Measurements from ENCODE around the gene RBM28.

Gene RBM28

GRCh38 chr7:128349466-128349825, 5.7 kb upstream of the RBM28 start:
- peaks cover 13 to 67% (median 52%) of the 10 kb centered on the region in 3 experiments for H3K27me3 ChIP-seq (ENCODE audit: control insufficient read depth in 3 of 3, insufficient read depth in 3 of 3, low read depth in 1 of 3, low read length in 3 of 3)
- no peak overlapping the region for H3K27ac ChIP-seq (replicated peaks; ENCODE audit: low read length)
- H3K4me1 ChIP-seq (ENCODE audit: control insufficient read depth in 2 of 2, insufficient read depth in 1 of 2, low read depth in 1 of 2, low read length in 2 of 2): peaks cover 3 to 5% of the 10 kb centered on the region in 2 donors
- H3K9me3 ChIP-seq (replicated peaks in 1 of 2; ENCODE audit: control insufficient read depth in 2 of 2, insufficient read depth in 1 of 2, low read depth in 1 of 2, low read length in 2 of 2): peaks cover 0 to 3% of the 10 kb centered on the region in 2 donors
- H3K79me1 ChIP-seq (ENCODE audit: low read depth, low read length): no peaks in the 10 kb centered on the region
- H3K14ac ChIP-seq (ENCODE audit: low read length): no peak overlapping the region
- no peak overlapping the region for H3K23ac ChIP-seq (ENCODE audit: low read depth, low read length, poor library complexity)
- no peak overlapping the region for H2BK120ac ChIP-seq (ENCODE audit: low read depth, low read length)
- H4K8ac ChIP-seq (ENCODE audit: low read depth, low read length): no peak overlapping the region
- no peak overlapping the region for H2AK5ac ChIP-seq (ENCODE audit: low read depth, low read length)
- DNase-seq (ENCODE audit: low spot score): no peak
- H3K4ac ChIP-seq (ENCODE audit: low read length): no peak overlapping the region
- no peak overlapping the region for H3K9ac ChIP-seq (ENCODE audit: low read depth, low read length, poor library complexity)
- H3K4me2 ChIP-seq (ENCODE audit: insufficient read depth, low read length, poor library complexity, severe bottlenecking): no peak overlapping the region
- H2AFZ ChIP-seq (ENCODE audit: low read length): no peak overlapping the region
- no peak overlapping the region for H2BK12ac ChIP-seq (ENCODE audit: low read length)
- H3K4me3 ChIP-seq (ENCODE audit: low read length in 2 of 2): no peak overlapping the region
- H3K36me3 ChIP-seq (replicated peaks in 1 of 2; ENCODE audit: control insufficient read depth in 2 of 2, insufficient read depth in 2 of 2, low read length in 2 of 2): no peaks in the 10 kb centered on the region
- H2BK15ac ChIP-seq (ENCODE audit: low read length): no peak overlapping the region
- H4K91ac ChIP-seq (ENCODE audit: low read depth, low read length, poor library complexity): no peak overlapping the region
- no peak overlapping the region for H2BK5ac ChIP-seq (ENCODE audit: low read length)
- no CpG with 5 or more reads among the region's 4 CpGs for WGBS, 2 donors (ENCODE audit: extremely low coverage in 2 of 2, insufficient read length in 2 of 2, insufficient replicate concordance in 1 of 2)
- no peak overlapping the region for H3K18ac ChIP-seq (ENCODE audit: low read length)

GRCh38 chr7:128347647-128348097, 4.0 kb upstream of the RBM28 start:
- Histone ChIP-seq H3K4ac (ENCODE audit: low read length) (no peak overlapping the region), H3K27me3 (ENCODE audit: control insufficient read depth in 3 of 3, insufficient read depth in 3 of 3, low read depth in 1 of 3, low read length in 3 of 3) (peaks cover 13 to 50% (median 39%) of the 10 kb centered on the region in 3 experiments), H2BK15ac (ENCODE audit: low read length) (no peak overlapping the region), H2BK12ac (ENCODE audit: low read length) (no peak overlapping the region), H3K18ac (ENCODE audit: low read length) (no peak overlapping the region), H3K4me1 (ENCODE audit: control insufficient read depth in 2 of 2, insufficient read depth in 1 of 2, low read depth in 1 of 2, low read length in 2 of 2) (peaks cover 4 to 6% of the 10 kb centered on the region in 2 donors), H2AFZ (ENCODE audit: low read length) (peak overlapping the region; percentile 25), H2AK5ac (ENCODE audit: low read depth, low read length) (no peak overlapping the region), H3K36me3 (replicated peaks in 1 of 2; ENCODE audit: control insufficient read depth in 2 of 2, insufficient read depth in 2 of 2, low read length in 2 of 2) (no peaks in the 10 kb centered on the region), H3K27ac (replicated peaks; ENCODE audit: low read length) (no peak overlapping the region), H3K23ac (ENCODE audit: low read depth, low read length, poor library complexity) (no peak overlapping the region), H3K14ac (ENCODE audit: low read length) (no peak overlapping the region), H3K79me1 (ENCODE audit: low read depth, low read length) (peaks cover 4% of the 10 kb centered on the region), H3K4me2 (ENCODE audit: insufficient read depth, low read length, poor library complexity, severe bottlenecking) (no peak overlapping the region), H3K4me3 (ENCODE audit: low read length in 2 of 2) (no peak overlapping the region), H3K9me3 (replicated peaks in 1 of 2; ENCODE audit: control insufficient read depth in 2 of 2, insufficient read depth in 1 of 2, low read depth in 1 of 2, low read length in 2 of 2) (peaks cover 0 to 3% of the 10 kb centered on the region in 2 donors), H3K9ac (ENCODE audit: low read depth, low read length, poor library complexity) (no peak overlapping the region), H4K8ac (ENCODE audit: low read depth, low read length) (no peak overlapping the region), H2BK120ac (ENCODE audit: low read depth, low read length) (no peak overlapping the region), H4K91ac (ENCODE audit: low read depth, low read length, poor library complexity) (no peak overlapping the region), H2BK5ac (ENCODE audit: low read length) (no peak overlapping the region)
- no CpG with 5 or more reads among the region's 2 CpGs for WGBS, 2 donors (ENCODE audit: extremely low coverage in 2 of 2, insufficient read length in 2 of 2, insufficient replicate concordance in 1 of 2)
- DNase-seq (ENCODE audit: low spot score): peak; percentile 54

- Histone ChIP-seq H3K27me3 (ENCODE audit: control insufficient read depth in 3 of 3, insufficient read depth in 3 of 3, low read depth in 1 of 3, low read length in 3 of 3) (peaks cover 0 to 21% (median 7%) of the 10 kb centered on the region in 3 experiments), H3K18ac (ENCODE audit: low read length) (no peak overlapping the region), H2AFZ (ENCODE audit: low read length) (peak overlapping the region; percentile 87), H3K4ac (ENCODE audit: low read length) (no peak overlapping the region), H3K4me1 (ENCODE audit: control insufficient read depth in 2 of 2, insufficient read depth in 1 of 2, low read depth in 1 of 2, low read length in 2 of 2) (peaks cover 3 to 6% of the 10 kb centered on the region in 2 donors), H4K8ac (ENCODE audit: low read depth, low read length) (no peak overlapping the region), H3K4me2 (ENCODE audit: insufficient read depth, low read length, poor library complexity, severe bottlenecking) (no peak overlapping the region), H3K9me3 (replicated peaks in 1 of 2; ENCODE audit: control insufficient read depth in 2 of 2, insufficient read depth in 1 of 2, low read depth in 1 of 2, low read length in 2 of 2) (no peaks in the 10 kb centered on the region), H3K4me3 (ENCODE audit: low read length in 2 of 2) (no peak overlapping the region), H3K27ac (replicated peaks; ENCODE audit: low read length) (no peak overlapping the region), H4K91ac (ENCODE audit: low read depth, low read length, poor library complexity) (no peak overlapping the region), H2BK15ac (ENCODE audit: low read length) (no peak overlapping the region), H3K36me3 (replicated peaks in 1 of 2; ENCODE audit: control insufficient read depth in 2 of 2, insufficient read depth in 2 of 2, low read length in 2 of 2) (peaks cover 0 to 17% of the 10 kb centered on the region in 2 donors), H2BK12ac (ENCODE audit: low read length) (no peak overlapping the region), H3K79me1 (ENCODE audit: low read depth, low read length) (peaks cover 4% of the 10 kb centered on the region), H3K9ac (ENCODE audit: low read depth, low read length, poor library complexity) (no peak overlapping the region), H3K23ac (ENCODE audit: low read depth, low read length, poor library complexity) (no peak overlapping the region), H2AK5ac (ENCODE audit: low read depth, low read length) (no peak overlapping the region), H2BK120ac (ENCODE audit: low read depth, low read length) (no peak overlapping the region), H2BK5ac (ENCODE audit: low read length) (no peak overlapping the region), H3K14ac (ENCODE audit: low read length) (no peak overlapping the region)
- no peak for DNase-seq (ENCODE audit: low spot score)
- no CpG with 5 or more reads among the region's 5 CpGs for WGBS, 2 donors (ENCODE audit: extremely low coverage in 2 of 2, insufficient read length in 2 of 2, insufficient replicate concordance in 1 of 2)
These were observed 695 bp upstream of the RBM28 start for GRCh38 chr7:128344431-128344774.

- H3K79me1 ChIP-seq (ENCODE audit: low read depth, low read length): peaks cover 4% of the 10 kb centered on the region
- no peak overlapping the region for H3K27ac ChIP-seq (replicated peaks; ENCODE audit: low read length)
- no peak overlapping the region for H3K18ac ChIP-seq (ENCODE audit: low read length)
- H3K23ac ChIP-seq (ENCODE audit: low read depth, low read length, poor library complexity): no peak overlapping the region
- peaks cover 2 to 3% of the 10 kb centered on the region in 2 donors for H3K4me1 ChIP-seq (ENCODE audit: control insufficient read depth in 2 of 2, insufficient read depth in 1 of 2, low read depth in 1 of 2, low read length in 2 of 2)
- H2BK120ac ChIP-seq (ENCODE audit: low read depth, low read length): no peak overlapping the region
- H4K8ac ChIP-seq (ENCODE audit: low read depth, low read length): no peak overlapping the region
- H2BK12ac ChIP-seq (ENCODE audit: low read length): no peak overlapping the region
- no peak overlapping the region for H3K4ac ChIP-seq (ENCODE audit: low read length)
- H3K9me3 ChIP-seq (replicated peaks in 1 of 2; ENCODE audit: control insufficient read depth in 2 of 2, insufficient read depth in 1 of 2, low read depth in 1 of 2, low read length in 2 of 2): no peaks in the 10 kb centered on the region
- WGBS, 2 donors (ENCODE audit: extremely low coverage in 2 of 2, insufficient read length in 2 of 2, insufficient replicate concordance in 1 of 2): 100% methylated on average over 1 of the region's 6 CpGs
- peak overlapping the region in 1 of 2 donors; percentile 57 for H3K4me3 ChIP-seq (ENCODE audit: low read length in 2 of 2)
- H2BK15ac ChIP-seq (ENCODE audit: low read length): no peak overlapping the region
- peaks cover 3 to 43% of the 10 kb centered on the region in 2 donors for H3K36me3 ChIP-seq (replicated peaks in 1 of 2; ENCODE audit: control insufficient read depth in 2 of 2, insufficient read depth in 2 of 2, low read length in 2 of 2)
- no peak overlapping the region for H3K4me2 ChIP-seq (ENCODE audit: insufficient read depth, low read length, poor library complexity, severe bottlenecking)
- H2AK5ac ChIP-seq (ENCODE audit: low read depth, low read length): no peak overlapping the region
- no peak overlapping the region for H3K9ac ChIP-seq (ENCODE audit: low read depth, low read length, poor library complexity)
- no peak overlapping the region for H4K91ac ChIP-seq (ENCODE audit: low read depth, low read length, poor library complexity)
- no peak overlapping the region for H2AFZ ChIP-seq (ENCODE audit: low read length)
- no peak for DNase-seq (ENCODE audit: low spot score)
- H3K14ac ChIP-seq (ENCODE audit: low read length): no peak overlapping the region
- H3K27me3 ChIP-seq (ENCODE audit: control insufficient read depth in 3 of 3, insufficient read depth in 3 of 3, low read depth in 1 of 3, low read length in 3 of 3): no peaks in the 10 kb centered on the region
- H2BK5ac ChIP-seq (ENCODE audit: low read length): no peak overlapping the region
These were observed 2.0 kb downstream of the RBM28 start for GRCh38 chr7:128341733-128342132.

Measured in neuronal stem cell (in vitro differentiated cells).